ENCODE measurements around the gene FIGN. TPM values are rescaled to one million over a fixed set of nuclear protein-coding genes. Genes with fewer than 3 reads are reported as not detected.

FIGN gene
- total RNA-seq, 2 experiments from 2014 or later: not detected

GRCh38 chr2:163626208-163626607 lies 109.6 kb downstream of the FIGN start:
- POLR2A ChIA-PET: no interaction called here

GRCh38 chr2:163625632-163626031 lies 110.2 kb downstream of the FIGN start:
- POLR2A ChIA-PET: no interaction called here
- CTCF ChIA-PET: no interaction called here

More at GRCh38 chr2:163626208-163626607, 109.6 kb downstream of the FIGN start:
- CTCF ChIA-PET: no interaction called here

GRCh38 chr2:163621445-163622004 lies 114.3 kb downstream of the FIGN start:
- CTCF ChIA-PET: no interaction called here
- POLR2A ChIA-PET: no interaction called here

GRCh38 chr2:163617517-163617916 lies 118.3 kb downstream of the FIGN start:
- ChIA-PET POLR2A (no interaction called here), CTCF (no interaction called here)

GRCh38 chr2:163613266-163613731 lies 122.5 kb downstream of the FIGN start:
- CTCF ChIA-PET: no interaction called here
- POLR2A ChIA-PET: no interaction called here

- POLR2A ChIA-PET: no interaction called here
- CTCF ChIA-PET: no interaction called here
These were observed 123.5 kb downstream of the FIGN start for GRCh38 chr2:163612332-163612731.

- ChIA-PET POLR2A (no interaction called here), CTCF (no interaction called here)
These were observed 124.3 kb downstream of the FIGN start for GRCh38 chr2:163611557-163611906.

- CTCF ChIA-PET: no interaction called here
- POLR2A ChIA-PET: no interaction called here
These were observed 124.8 kb downstream of the FIGN start for GRCh38 chr2:163610817-163611556.

GRCh38 chr2:163607630-163608029 lies 128.2 kb downstream of the FIGN start:
- ChIA-PET POLR2A (no interaction called here), CTCF (no interaction called here)

GRCh38 chr2:163606878-163607277 lies 128.9 kb downstream of the FIGN start:
- POLR2A ChIA-PET: no interaction called here
- CTCF ChIA-PET: no interaction called here

- POLR2A ChIA-PET: no interaction called here
- CTCF ChIA-PET: no interaction called here
These were observed 130.0 kb downstream of the FIGN start for GRCh38 chr2:163605779-163606178.

- POLR2A ChIA-PET: no interaction called here
- CTCF ChIA-PET: no interaction called here
These were observed 130.8 kb downstream of the FIGN start for GRCh38 chr2:163604941-163605555.

- POLR2A ChIA-PET: no interaction called here
- CTCF ChIA-PET: no interaction called here
These were observed 133.6 kb downstream of the FIGN start for GRCh38 chr2:163602196-163602595.

GRCh38 chr2:163601377-163601776 lies 134.4 kb downstream of the FIGN start:
- CTCF ChIA-PET: no interaction called here
- POLR2A ChIA-PET: no interaction called here

GRCh38 chr2:163600801-163601200 lies 135.0 kb downstream of the FIGN start:
- CTCF ChIA-PET: no interaction called here
- POLR2A ChIA-PET: no interaction called here

- CTCF ChIA-PET: no interaction called here
- POLR2A ChIA-PET: no interaction called here
These were observed 140.8 kb downstream of the FIGN start for GRCh38 chr2:163595028-163595427.

- CTCF ChIA-PET: no interaction called here
These were observed 141.3 kb downstream of the FIGN start for GRCh38 chr2:163594497-163594896.

GRCh38 chr2:163593982-163594381 lies 141.8 kb downstream of the FIGN start:
- ChIA-PET POLR2A (no interaction called here), CTCF (no interaction called here)

More at GRCh38 chr2:163594497-163594896, 141.3 kb downstream of the FIGN start:
- POLR2A ChIA-PET: no interaction called here

GRCh38 chr2:163592954-163593622 lies 142.7 kb downstream of the FIGN start:
- CTCF ChIA-PET: no interaction called here
- POLR2A ChIA-PET: no interaction called here

GRCh38 chr2:163591461-163591860 lies 144.3 kb downstream of the FIGN start:
- CTCF ChIA-PET: no interaction called here

GRCh38 chr2:163580757-163581156 lies 155.1 kb downstream of the FIGN start:
- ChIA-PET POLR2A (no interaction called here), CTCF (no interaction called here)

More at GRCh38 chr2:163591461-163591860, 144.3 kb downstream of the FIGN start:
- POLR2A ChIA-PET: no interaction called here
